Measurements from ENCODE around the gene CDX2.

The CDX2 gene

GRCh38 chr13:27925220-27925991, 43.7 kb downstream of the CDX2 start:
- ChIA-PET POLR2A (no interaction called here), CTCF (interaction anchor here (1.8 to 4.1 kb wide), 2 partner anchors 28 to 29 kb away, joined by 13 to 16 read pairs; no protein-coding TSS in a partner anchor)
- Histone ChIP-seq H3K36me3 (ENCODE audit: control insufficient read depth in 4 of 4, insufficient read depth in 4 of 4, low read length in 3 of 4) (no peaks in the 10 kb centered on the region), H3K9me3 (ENCODE audit: control extremely low read depth in 1 of 5, control insufficient read depth in 4 of 5, insufficient read depth in 2 of 5, low read depth in 1 of 5, low read length in 4 of 5) (peaks cover 0 to 3% (median 0%) of the 10 kb centered on the region in 5 experiments), H3K4me3 (ENCODE audit: control insufficient read depth in 1 of 7, extremely low read depth in 1 of 7, insufficient read depth in 4 of 7, low read depth in 2 of 7, low read length in 6 of 7) (no peak overlapping the region), H3K27ac (ENCODE audit: insufficient read depth in 1 of 2, low read depth in 1 of 2, low read length in 2 of 2, poor library complexity in 1 of 2, severe bottlenecking in 2 of 2) (no peak overlapping the region), H3K27me3 (replicated peaks in 2 of 5; ENCODE audit: control insufficient read depth in 4 of 5, insufficient read depth in 5 of 5, low read length in 4 of 5) (peaks cover 29 to 100% (median 83%) of the 10 kb centered on the region in 5 experiments), H3K4me1 (ENCODE audit: control extremely low read depth in 1 of 4, control insufficient read depth in 4 of 4, insufficient read depth in 4 of 4, low read length in 3 of 4) (peaks cover 0 to 40% (median 25%) of the 10 kb centered on the region in 4 experiments)
- 23% methylated on average over 7 of the region's 9 CpGs for WGBS (ENCODE audit: insufficient coverage)
- peak in 1 of 3 donors; percentile 13 for DNase-seq

GRCh38 chr13:27924529-27925141, 44.5 kb downstream of the CDX2 start:
- POLR2A ChIA-PET = no interaction called here
- Histone ChIP-seq H3K27ac (ENCODE audit: insufficient read depth in 1 of 2, low read depth in 1 of 2, low read length in 2 of 2, poor library complexity in 1 of 2, severe bottlenecking in 2 of 2) (no peak overlapping the region), H3K4me1 (ENCODE audit: control extremely low read depth in 1 of 4, control insufficient read depth in 4 of 4, insufficient read depth in 4 of 4, low read length in 3 of 4) (peaks cover 0 to 48% (median 30%) of the 10 kb centered on the region in 4 experiments), H3K27me3 (replicated peaks in 2 of 5; ENCODE audit: control insufficient read depth in 4 of 5, insufficient read depth in 5 of 5, low read length in 4 of 5) (peaks cover 23 to 100% (median 79%) of the 10 kb centered on the region in 5 experiments), H3K9me3 (ENCODE audit: control extremely low read depth in 1 of 5, control insufficient read depth in 4 of 5, insufficient read depth in 2 of 5, low read depth in 1 of 5, low read length in 4 of 5) (peaks cover 0 to 3% (median 0%) of the 10 kb centered on the region in 5 experiments), H3K4me3 (ENCODE audit: control insufficient read depth in 1 of 7, extremely low read depth in 1 of 7, insufficient read depth in 4 of 7, low read depth in 2 of 7, low read length in 6 of 7) (peak overlapping the region in 1 of 7 experiments; percentile 23), H3K36me3 (ENCODE audit: control insufficient read depth in 4 of 4, insufficient read depth in 4 of 4, low read length in 3 of 4) (no peaks in the 10 kb centered on the region)
- WGBS (ENCODE audit: insufficient coverage) = 5% methylated on average over 29 of the region's 46 CpGs
- DNase-seq = peak in 1 of 3 donors; percentile 39
- CTCF ChIA-PET = interaction anchor here (1.1 to 1.8 kb wide), 3 partner anchors 29 to 74 kb away, joined by 3 to 13 read pairs (median 4); no protein-coding TSS in a partner anchor

GRCh38 chr13:27923794-27924528, 45.2 kb downstream of the CDX2 start:
- Histone ChIP-seq H3K27ac (ENCODE audit: insufficient read depth in 1 of 2, low read depth in 1 of 2, low read length in 2 of 2, poor library complexity in 1 of 2, severe bottlenecking in 2 of 2) (no peak overlapping the region), H3K9me3 (ENCODE audit: control extremely low read depth in 1 of 5, control insufficient read depth in 4 of 5, insufficient read depth in 2 of 5, low read depth in 1 of 5, low read length in 4 of 5) (peaks cover 0 to 3% (median 0%) of the 10 kb centered on the region in 5 experiments), H3K4me1 (ENCODE audit: control extremely low read depth in 1 of 4, control insufficient read depth in 4 of 4, insufficient read depth in 4 of 4, low read length in 3 of 4) (peaks cover 0 to 50% (median 29%) of the 10 kb centered on the region in 4 experiments), H3K27me3 (replicated peaks in 2 of 5; ENCODE audit: control insufficient read depth in 4 of 5, insufficient read depth in 5 of 5, low read length in 4 of 5) (peaks cover 19 to 100% (median 79%) of the 10 kb centered on the region in 5 experiments), H3K36me3 (ENCODE audit: control insufficient read depth in 4 of 4, insufficient read depth in 4 of 4, low read length in 3 of 4) (no peaks in the 10 kb centered on the region), H3K4me3 (ENCODE audit: control insufficient read depth in 1 of 7, extremely low read depth in 1 of 7, insufficient read depth in 4 of 7, low read depth in 2 of 7, low read length in 6 of 7) (peak overlapping the region in 1 of 7 experiments; percentile 23)
- 4% methylated on average over 48 of the region's 48 CpGs for WGBS (ENCODE audit: insufficient coverage)
- peak; percentile 50 to 71 (median 65) for DNase-seq
- ChIA-PET POLR2A (no interaction called here), CTCF (interaction anchor here (1.1 to 1.8 kb wide), 3 partner anchors 30 to 74 kb away, joined by 3 to 13 read pairs (median 4); no protein-coding TSS in a partner anchor)

GRCh38 chr13:27922883-27923612, 46.1 kb downstream of the CDX2 start:
- H3K4me3 ChIP-seq (ENCODE audit: control insufficient read depth in 1 of 7, extremely low read depth in 1 of 7, insufficient read depth in 4 of 7, low read depth in 2 of 7, low read length in 6 of 7) = no peak overlapping the region
- ChIA-PET POLR2A (no interaction called here), CTCF (interaction anchor here (1.4 kb wide), 1 partner anchor 75 kb away, joined by 3 read pairs; no protein-coding TSS in a partner anchor)
- peaks cover 22 to 100% (median 80%) of the 10 kb centered on the region in 5 experiments for H3K27me3 ChIP-seq (replicated peaks in 2 of 5; ENCODE audit: control insufficient read depth in 4 of 5, insufficient read depth in 5 of 5, low read length in 4 of 5)
- 10% methylated on average over 23 of the region's 24 CpGs for WGBS (ENCODE audit: insufficient coverage)
- DNase-seq = peak in 1 of 3 donors; percentile 12
- H3K27ac ChIP-seq (ENCODE audit: insufficient read depth in 1 of 2, low read depth in 1 of 2, low read length in 2 of 2, poor library complexity in 1 of 2, severe bottlenecking in 2 of 2) = no peak overlapping the region
- peaks cover 0 to 3% (median 0%) of the 10 kb centered on the region in 5 experiments for H3K9me3 ChIP-seq (ENCODE audit: control extremely low read depth in 1 of 5, control insufficient read depth in 4 of 5, insufficient read depth in 2 of 5, low read depth in 1 of 5, low read length in 4 of 5)
- H3K36me3 ChIP-seq (ENCODE audit: control insufficient read depth in 4 of 4, insufficient read depth in 4 of 4, low read length in 3 of 4) = no peaks in the 10 kb centered on the region
- peaks cover 0 to 45% (median 30%) of the 10 kb centered on the region in 4 experiments for H3K4me1 ChIP-seq (ENCODE audit: control extremely low read depth in 1 of 4, control insufficient read depth in 4 of 4, insufficient read depth in 4 of 4, low read length in 3 of 4)

GRCh38 chr13:27921961-27922882, 46.9 kb downstream of the CDX2 start:
- Histone ChIP-seq H3K4me3 (ENCODE audit: control insufficient read depth in 1 of 7, extremely low read depth in 1 of 7, insufficient read depth in 4 of 7, low read depth in 2 of 7, low read length in 6 of 7) (no peak overlapping the region), H3K27ac (ENCODE audit: insufficient read depth in 1 of 2, low read depth in 1 of 2, low read length in 2 of 2, poor library complexity in 1 of 2, severe bottlenecking in 2 of 2) (no peak overlapping the region), H3K36me3 (ENCODE audit: control insufficient read depth in 4 of 4, insufficient read depth in 4 of 4, low read length in 3 of 4) (no peaks in the 10 kb centered on the region), H3K9me3 (ENCODE audit: control extremely low read depth in 1 of 5, control insufficient read depth in 4 of 5, insufficient read depth in 2 of 5, low read depth in 1 of 5, low read length in 4 of 5) (peaks cover 0 to 3% (median 0%) of the 10 kb centered on the region in 5 experiments), H3K4me1 (ENCODE audit: control extremely low read depth in 1 of 4, control insufficient read depth in 4 of 4, insufficient read depth in 4 of 4, low read length in 3 of 4) (peaks cover 0 to 43% (median 31%) of the 10 kb centered on the region in 4 experiments), H3K27me3 (replicated peaks in 2 of 5; ENCODE audit: control insufficient read depth in 4 of 5, insufficient read depth in 5 of 5, low read length in 4 of 5) (peaks cover 22 to 100% (median 78%) of the 10 kb centered on the region in 5 experiments)
- ChIA-PET CTCF (interaction anchor here (0.7 to 1.5 kb wide), 3 partner anchors 43 to 53 kb away, joined by 3 to 6 read pairs (median 3); partner anchors contain the start of gene CDX2), POLR2A (no interaction called here)
- peak in 1 of 3 donors; percentile 17 for DNase-seq
- 8% methylated on average over 34 of the region's 39 CpGs for WGBS (ENCODE audit: insufficient coverage)

Measured in common myeloid progenitor, CD34-positive (primary cell).